Measurements from ENCODE around the gene EML6.

GRCh38 chr2:54855434-54855833 is 132.0 kb downstream of the EML6 start:
- no peak for TF ChIP-seq POLR2A (IDR thresholded peaks at IDR 0.05; ENCODE audit: low read length)
- TF ChIP-seq GATA1 (IDR thresholded peaks at IDR 0.05; ENCODE audit: low read depth, low read length), result no peak
